Cardiac muscle cell (in vitro differentiated cells and primary cell): ENCODE results near the gene GNAI1. TPM values are rescaled to one million over a fixed set of nuclear protein-coding genes. Genes with fewer than 3 reads are reported as not detected.

Experiments
- DNase-seq, 2 donors: peaks; one replicate each; pipeline versions ENCODE4 v3.0.0 to v3.0.0-alpha.2; 2010 to 2017; ENCODE audit warnings: low read depth in 1 of 2, low spot score in 1 of 2
- H3K27ac ChIP-seq: fragments of 200-600 bp; sonication (generic); 2 replicates; pipeline ENCODE4 v1.5.1; 2016
- H3K27me3 ChIP-seq: fragments of 200-600 bp; sonication (generic); 2 replicates; pipeline ENCODE4 v1.6.0; 2016; ENCODE audit warnings: control low read depth
- H3K36me3 ChIP-seq: fragments of 200-600 bp; sonication (generic); 2 replicates; pipeline ENCODE4 v1.5.1; 2016; ENCODE audit warnings: control low read depth
- H3K4me1 ChIP-seq: fragments of 200-600 bp; sonication (generic); 2 replicates; pipeline ENCODE4 v1.8.1; 2017; ENCODE audit warnings: low read depth, mild to moderate bottlenecking, mixed run types
- H3K4me3 ChIP-seq: fragments of 200-600 bp; sonication (generic); 2 replicates; pipeline ENCODE4 v1.5.1; 2016; ENCODE audit warnings: mild to moderate bottlenecking
- H3K9me3 ChIP-seq: fragments of 200-600 bp; sonication (generic); 2 replicates; pipeline ENCODE4 v1.5.1; 2017; ENCODE audit warnings: low read depth, mild to moderate bottlenecking, control low read depth
- polyA plus RNA-seq: library from polyadenylated mRNA; unstranded; fragments of >200 nt; fragmentation: Nextera tagmentation; extraction: Ambion mirVana; gene quantifications from 2 replicates; pipeline ENCODE4 v1.2.1, GENCODE V29; 2016
- total RNA-seq: library from RNA; depleted of rRNA; stranded (reverse); fragments of >200 nt; gene quantifications from 2 replicates; pipeline ENCODE4 v1.2.3, GENCODE V29; 2016
- TF ChIP-seq, protein P1 (sequence below): IDR thresholded peaks from 2 replicates; pipeline ENCODE4 v1.5.1; 2012; ENCODE audit warnings: low read depth, mild to moderate bottlenecking, low read length

GNAI1 gene
- total and polyA plus RNA-seq, 2 experiments from 2014 or later: 26.1 to 31.8 TPM

DNA sequence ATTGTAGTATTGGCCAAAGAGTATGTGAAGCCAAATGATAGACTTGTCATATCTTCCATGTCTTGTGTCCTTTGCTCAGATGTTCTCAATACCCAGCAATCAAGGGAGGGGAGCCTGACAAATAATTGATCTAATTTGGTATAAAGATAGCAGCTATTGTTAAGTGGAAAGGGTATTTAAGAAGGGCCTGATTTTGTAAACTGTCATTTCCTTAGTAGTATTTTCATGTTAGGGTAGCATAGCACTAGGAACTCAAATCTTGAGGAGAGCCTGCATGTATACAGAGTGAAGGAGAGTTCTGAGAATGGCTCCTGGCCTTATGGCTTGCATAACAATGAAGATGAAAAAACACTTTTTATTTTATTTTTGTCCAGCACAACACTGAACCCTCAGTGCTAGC, 53.1 kb downstream of the GNAI1 start:
- Histone ChIP-seq H3K27ac (no peak overlapping the region), H3K4me3 (no peak overlapping the region), H3K36me3 (peaks cover 3% of the 10 kb centered on the region), H3K27me3 (no peaks in the 10 kb centered on the region), H3K4me1 (no peaks in the 10 kb centered on the region), H3K9me3 (no peaks in the 10 kb centered on the region)
- TF ChIP-seq, protein P1, sequence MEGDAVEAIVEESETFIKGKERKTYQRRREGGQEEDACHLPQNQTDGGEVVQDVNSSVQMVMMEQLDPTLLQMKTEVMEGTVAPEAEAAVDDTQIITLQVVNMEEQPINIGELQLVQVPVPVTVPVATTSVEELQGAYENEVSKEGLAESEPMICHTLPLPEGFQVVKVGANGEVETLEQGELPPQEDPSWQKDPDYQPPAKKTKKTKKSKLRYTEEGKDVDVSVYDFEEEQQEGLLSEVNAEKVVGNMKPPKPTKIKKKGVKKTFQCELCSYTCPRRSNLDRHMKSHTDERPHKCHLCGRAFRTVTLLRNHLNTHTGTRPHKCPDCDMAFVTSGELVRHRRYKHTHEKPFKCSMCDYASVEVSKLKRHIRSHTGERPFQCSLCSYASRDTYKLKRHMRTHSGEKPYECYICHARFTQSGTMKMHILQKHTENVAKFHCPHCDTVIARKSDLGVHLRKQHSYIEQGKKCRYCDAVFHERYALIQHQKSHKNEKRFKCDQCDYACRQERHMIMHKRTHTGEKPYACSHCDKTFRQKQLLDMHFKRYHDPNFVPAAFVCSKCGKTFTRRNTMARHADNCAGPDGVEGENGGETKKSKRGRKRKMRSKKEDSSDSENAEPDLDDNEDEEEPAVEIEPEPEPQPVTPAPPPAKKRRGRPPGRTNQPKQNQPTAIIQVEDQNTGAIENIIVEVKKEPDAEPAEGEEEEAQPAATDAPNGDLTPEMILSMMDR: no peak
- no peak for DNase-seq

DNA sequence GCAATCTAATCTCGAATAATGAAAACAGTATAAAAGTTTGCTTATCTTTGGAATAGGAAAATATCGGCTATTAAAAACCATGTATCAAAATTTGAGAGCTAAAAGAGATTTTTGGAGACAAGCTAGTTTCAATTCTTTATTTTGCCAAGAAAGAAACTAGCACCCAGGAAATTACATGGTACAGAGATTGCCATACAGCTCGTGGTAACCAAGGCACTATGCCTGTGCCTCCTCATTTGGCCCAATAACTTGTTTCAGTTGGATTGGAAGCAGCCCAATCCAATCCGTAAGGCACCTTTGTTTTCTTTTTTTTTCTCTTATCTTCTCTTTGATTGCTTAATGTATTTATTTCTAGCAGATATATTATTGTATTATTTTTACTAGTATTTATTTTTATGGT, 55.0 kb downstream of the GNAI1 start:
- Histone ChIP-seq H3K4me3 (no peak overlapping the region), H3K4me1 (no peaks in the 10 kb centered on the region), H3K27me3 (no peaks in the 10 kb centered on the region), H3K9me3 (no peaks in the 10 kb centered on the region), H3K27ac (no peak overlapping the region), H3K36me3 (peaks cover 3% of the 10 kb centered on the region)
- no peak for DNase-seq
- TF ChIP-seq, protein P1: no peak

DNA sequence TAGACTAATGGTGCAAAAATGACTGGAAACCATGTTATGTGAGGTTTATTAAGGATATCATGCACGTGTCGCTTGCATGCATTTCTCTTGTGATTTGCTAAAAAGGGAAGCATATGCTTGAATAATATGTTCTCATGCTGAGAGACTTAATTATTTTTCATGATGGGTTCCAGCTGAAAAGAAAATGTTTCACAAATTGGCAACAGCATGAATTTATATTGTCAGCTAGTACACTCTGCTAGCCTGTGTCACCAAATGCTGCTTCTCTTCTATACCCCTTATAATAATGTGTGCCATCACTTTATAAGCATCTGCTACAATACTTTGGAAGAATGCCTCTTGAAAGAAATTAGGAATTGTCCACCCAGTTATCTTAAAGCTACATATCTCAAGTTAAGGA, 63.0 kb downstream of the GNAI1 start:
- Histone ChIP-seq H3K36me3 (peaks cover 4% of the 10 kb centered on the region), H3K27ac (no peak overlapping the region), H3K4me1 (no peaks in the 10 kb centered on the region), H3K9me3 (no peaks in the 10 kb centered on the region), H3K4me3 (no peak overlapping the region), H3K27me3 (no peaks in the 10 kb centered on the region)
- DNase-seq: no peak
- TF ChIP-seq, protein P1: no peak

DNA sequence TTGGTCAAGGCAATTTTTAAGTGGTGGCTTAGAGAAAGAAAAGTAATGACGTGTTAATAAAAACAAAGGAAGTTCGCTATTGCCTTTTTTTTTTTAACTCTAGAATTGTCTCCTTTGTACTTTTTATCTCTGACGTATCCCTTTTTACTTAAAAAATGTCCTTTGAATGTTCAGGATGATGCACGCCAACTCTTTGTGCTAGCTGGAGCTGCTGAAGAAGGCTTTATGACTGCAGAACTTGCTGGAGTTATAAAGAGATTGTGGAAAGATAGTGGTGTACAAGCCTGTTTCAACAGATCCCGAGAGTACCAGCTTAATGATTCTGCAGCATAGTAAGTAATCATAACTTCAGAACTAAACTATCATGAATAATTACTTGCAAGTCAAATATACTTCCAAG, 64.4 kb downstream of the GNAI1 start:
- H3K27me3 ChIP-seq: no peaks in the 10 kb centered on the region
- no peaks in the 10 kb centered on the region for H3K4me1 ChIP-seq
- TF ChIP-seq, protein P1: no peak
- H3K4me3 ChIP-seq: no peak overlapping the region
- H3K27ac ChIP-seq: no peak overlapping the region
- H3K36me3 ChIP-seq: peaks cover 4% of the 10 kb centered on the region
- DNase-seq: no peak
- no peaks in the 10 kb centered on the region for H3K9me3 ChIP-seq

DNA sequence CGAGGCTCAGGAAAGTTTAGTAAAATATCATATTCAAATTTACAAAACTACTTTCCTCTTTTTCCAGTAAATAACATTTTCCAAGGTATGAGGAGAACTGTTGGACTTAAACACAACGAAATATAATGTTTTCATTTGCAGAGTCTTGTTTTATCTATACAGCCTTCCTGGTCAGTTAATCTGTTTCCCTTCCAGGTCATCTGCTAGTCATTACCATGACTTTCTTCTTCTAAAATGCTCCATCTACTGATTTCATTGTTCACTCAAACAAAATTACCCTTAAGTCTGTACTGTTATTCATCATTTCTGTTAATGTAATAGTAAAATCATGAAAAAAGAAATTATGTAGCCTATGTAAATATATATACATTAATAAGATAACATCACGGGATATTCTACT, 69.8 kb downstream of the GNAI1 start:
- no peaks in the 10 kb centered on the region for H3K4me1 ChIP-seq
- no peak overlapping the region for H3K4me3 ChIP-seq
- TF ChIP-seq, protein P1: no peak
- no peaks in the 10 kb centered on the region for H3K27me3 ChIP-seq
- H3K36me3 ChIP-seq: peaks cover 7% of the 10 kb centered on the region
- H3K9me3 ChIP-seq: no peaks in the 10 kb centered on the region
- no peak overlapping the region for H3K27ac ChIP-seq
- no peak for DNase-seq

DNA sequence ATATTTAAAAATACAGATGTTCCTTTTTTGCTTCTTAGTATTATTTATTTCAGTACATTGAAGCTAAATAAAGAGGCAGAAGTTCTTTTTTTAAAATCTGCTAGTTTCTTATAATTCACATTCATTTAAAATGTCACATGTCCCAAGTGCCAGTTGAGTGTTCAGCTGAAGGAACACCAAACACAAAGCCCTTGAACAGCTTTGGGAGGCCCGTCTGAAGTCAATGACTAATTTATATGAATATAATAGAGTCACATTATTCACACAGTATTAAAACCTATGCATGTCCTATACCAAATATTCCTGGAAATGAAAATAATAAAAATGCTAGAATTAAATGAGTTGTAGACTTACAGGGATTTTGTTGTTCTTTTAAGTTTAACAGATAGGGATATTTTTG, 70.3 kb downstream of the GNAI1 start:
- no peaks in the 10 kb centered on the region for H3K4me1 ChIP-seq
- H3K9me3 ChIP-seq: no peaks in the 10 kb centered on the region
- TF ChIP-seq, protein P1: no peak
- H3K36me3 ChIP-seq: peaks cover 7% of the 10 kb centered on the region
- H3K27me3 ChIP-seq: no peaks in the 10 kb centered on the region
- DNase-seq: no peak
- no peak overlapping the region for H3K27ac ChIP-seq
- H3K4me3 ChIP-seq: no peak overlapping the region
